MM.1S (cell line): Measurements from ENCODE around the gene LIG1.

Experiments used
- DNase-seq: peaks from one replicate; pipeline ENCODE4 v3.0.0-alpha.2; 2015
- H2AFZ ChIP-seq: fragments of 300-600 bp; sonication (generic); 2 replicates; pipeline ENCODE4 v1.6.0; 2016; ENCODE audit warnings: antibody characterized with exemption, low read length
- H3F3A ChIP-seq: fragments of 300-600 bp; sonication (generic); 2 replicates; pipeline ENCODE4 v1.6.1; 2016; ENCODE audit warnings: mild to moderate bottlenecking, antibody characterized with exemption, low read length, moderate library complexity, mixed read lengths; ENCODE audit not compliant: insufficient read depth
- H3K27ac ChIP-seq: fragments of 300-600 bp; sonication (generic); 2 replicates; pipeline ENCODE4 v1.5.1; 2016; ENCODE audit warnings: mild to moderate bottlenecking, low read length
- H3K27me3 ChIP-seq: fragments of 300-600 bp; sonication (generic); replicated peaks from 2 replicates; pipeline ENCODE4 v1.6.0; 2016; ENCODE audit warnings: low read length; ENCODE audit not compliant: insufficient read depth
- H3K36me3 ChIP-seq: fragments of 300-600 bp; sonication (generic); replicated peaks from 2 replicates; pipeline ENCODE4 v1.6.1; 2016; ENCODE audit warnings: mild to moderate bottlenecking, low read length, mixed read lengths; ENCODE audit not compliant: insufficient read depth
- H3K4me1 ChIP-seq: fragments of 300-600 bp; sonication (generic); 2 replicates; pipeline ENCODE4 v1.6.1; 2016; ENCODE audit warnings: low read length, mixed read lengths
- H3K4me2 ChIP-seq: fragments of 300-600 bp; sonication (generic); 2 replicates; pipeline ENCODE4 v1.6.0; 2016; ENCODE audit warnings: low read depth, low read length
- H3K4me3 ChIP-seq: fragments of 300-600 bp; sonication (generic); 2 replicates; pipeline ENCODE4 v1.5.1; 2016; ENCODE audit warnings: low read length, mixed read lengths
- H3K79me2 ChIP-seq: fragments of 300-600 bp; sonication (generic); 2 replicates; pipeline ENCODE4 v1.6.1; 2016; ENCODE audit warnings: mixed run types, low read length, mixed read lengths
- H3K9ac ChIP-seq: fragments of 300-600 bp; sonication (generic); 2 replicates; pipeline ENCODE4 v1.6.1; 2016; ENCODE audit warnings: low read length, mixed read lengths
- H3K9me2 ChIP-seq: fragments of 300-600 bp; sonication (generic); replicated peaks from 2 replicates; pipeline ENCODE4 v1.6.1; 2016; ENCODE audit warnings: mild to moderate bottlenecking, low read length, mixed read lengths; ENCODE audit not compliant: insufficient read depth
- H3K9me3 ChIP-seq: fragments of 300-600 bp; sonication (generic); replicated peaks from 2 replicates; pipeline ENCODE4 v1.6.1; 2016; ENCODE audit warnings: mild to moderate bottlenecking, low read length, mixed read lengths; ENCODE audit not compliant: insufficient read depth
- H4K20me1 ChIP-seq: fragments of 300-600 bp; sonication (generic); 2 replicates; pipeline ENCODE4 v1.6.1; 2016; ENCODE audit warnings: mild to moderate bottlenecking, low read length, moderate library complexity, mixed read lengths; ENCODE audit not compliant: insufficient read depth
- EZH2 ChIP-seq: fragments of 300-600 bp; sonication (generic); optimal IDR thresholded peaks from 2 replicates; pipeline ENCODE3; 2017; ENCODE audit warnings: low read depth, mild to moderate bottlenecking, antibody characterized with exemption, low read length, mixed read lengths
- EZH2phosphoT487 ChIP-seq: fragments of 300-600 bp; sonication (generic); IDR thresholded peaks from 2 replicates; pipeline ENCODE4 v1.6.1; 2018; ENCODE audit warnings: antibody characterized with exemption, low read length
- TF ChIP-seq, protein P1 (sequence below): fragments of 300-600 bp; sonication (generic); IDR thresholded peaks from 2 replicates; pipeline ENCODE4 v1.5.1; 2016; ENCODE audit warnings: antibody characterized with exemption, low read length, mixed read lengths

The LIG1 gene

DNA sequence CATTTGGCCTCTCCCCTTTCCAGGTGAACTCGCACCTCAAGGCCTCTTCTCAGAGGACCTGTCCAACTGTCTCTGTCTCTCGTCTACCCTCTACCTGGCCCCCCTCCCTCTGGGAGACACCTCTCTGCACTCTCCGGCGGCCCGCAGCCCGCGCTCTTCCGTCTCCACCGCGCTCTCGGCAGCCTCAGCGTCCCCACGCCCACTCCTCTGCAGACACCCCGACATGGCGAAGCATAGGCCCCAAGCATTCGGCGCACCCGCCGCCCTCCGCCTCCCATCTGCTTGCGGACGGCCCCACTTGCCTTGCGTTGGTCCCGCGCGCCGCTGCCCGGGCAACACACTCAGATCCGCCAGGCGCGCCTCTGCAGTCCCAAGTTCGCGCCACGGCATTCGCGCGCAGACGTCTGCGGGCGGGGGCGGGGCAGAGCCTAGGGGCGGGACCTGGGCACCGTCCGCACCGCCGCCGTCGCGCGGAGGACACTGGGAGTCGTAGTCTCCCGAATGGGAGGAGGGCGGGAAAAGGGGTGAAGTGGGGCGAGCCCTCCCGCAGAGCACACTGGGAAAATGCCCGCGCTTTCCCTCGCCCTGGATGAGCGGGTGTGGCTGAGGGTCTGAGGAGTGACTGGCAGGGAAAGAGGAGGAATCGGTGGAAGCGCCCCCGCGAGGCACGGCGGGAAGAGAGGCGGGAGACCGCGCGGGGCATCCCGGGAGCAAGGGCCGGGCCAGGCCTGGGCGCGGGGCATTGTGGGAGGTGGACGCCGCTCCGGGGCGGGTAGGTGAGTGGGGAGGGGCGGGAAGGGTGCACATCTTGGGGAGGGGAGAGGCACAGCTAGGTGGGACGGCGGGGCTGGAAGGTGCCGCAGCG is at the start of gene LIG1, which contains the start of gene ZSWIM9:
Gene LIG1, minus strand, starts transcription at position 406 of the 865 bp plus-strand sequence. CDS start 4,778 bp downstream, outside the sequence.
Gene ZSWIM9, plus strand, starts transcription at position 742 of the 865 bp plus-strand sequence. CDS start 1,123 bp downstream, outside the sequence.
- no peaks in the 10 kb centered on the region for H3K36me3 ChIP-seq
- H3K79me2 ChIP-seq, result peaks cover 57% of the 10 kb centered on the region
- TF ChIP-seq EZH2, result no peak
- TF ChIP-seq, protein P1, sequence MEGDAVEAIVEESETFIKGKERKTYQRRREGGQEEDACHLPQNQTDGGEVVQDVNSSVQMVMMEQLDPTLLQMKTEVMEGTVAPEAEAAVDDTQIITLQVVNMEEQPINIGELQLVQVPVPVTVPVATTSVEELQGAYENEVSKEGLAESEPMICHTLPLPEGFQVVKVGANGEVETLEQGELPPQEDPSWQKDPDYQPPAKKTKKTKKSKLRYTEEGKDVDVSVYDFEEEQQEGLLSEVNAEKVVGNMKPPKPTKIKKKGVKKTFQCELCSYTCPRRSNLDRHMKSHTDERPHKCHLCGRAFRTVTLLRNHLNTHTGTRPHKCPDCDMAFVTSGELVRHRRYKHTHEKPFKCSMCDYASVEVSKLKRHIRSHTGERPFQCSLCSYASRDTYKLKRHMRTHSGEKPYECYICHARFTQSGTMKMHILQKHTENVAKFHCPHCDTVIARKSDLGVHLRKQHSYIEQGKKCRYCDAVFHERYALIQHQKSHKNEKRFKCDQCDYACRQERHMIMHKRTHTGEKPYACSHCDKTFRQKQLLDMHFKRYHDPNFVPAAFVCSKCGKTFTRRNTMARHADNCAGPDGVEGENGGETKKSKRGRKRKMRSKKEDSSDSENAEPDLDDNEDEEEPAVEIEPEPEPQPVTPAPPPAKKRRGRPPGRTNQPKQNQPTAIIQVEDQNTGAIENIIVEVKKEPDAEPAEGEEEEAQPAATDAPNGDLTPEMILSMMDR, result no peak
- TF ChIP-seq EZH2phosphoT487, result no peak
- peaks cover 8% of the 10 kb centered on the region for H4K20me1 ChIP-seq
- H3K4me2 ChIP-seq, result peak within 1 kb of the TSS; percentile 83
- H3K9me3 ChIP-seq, result no peaks in the 10 kb centered on the region
- H3F3A ChIP-seq, result peaks cover 10% of the 10 kb centered on the region
- peak; percentile 94 for DNase-seq
- peak within 1 kb of the TSS; percentile 99 for H3K4me3 ChIP-seq
- peak within 1 kb of the TSS; percentile 92 for H3K27ac ChIP-seq
- H3K9ac ChIP-seq, result peak within 1 kb of the TSS; percentile 96
- peak within 1 kb of the TSS; percentile 93 for H2AFZ ChIP-seq
- H3K27me3 ChIP-seq, result no peaks in the 10 kb centered on the region
- H3K9me2 ChIP-seq, result no peaks in the 10 kb centered on the region
- H3K4me1 ChIP-seq, result peaks cover 23% of the 10 kb centered on the region

DNA sequence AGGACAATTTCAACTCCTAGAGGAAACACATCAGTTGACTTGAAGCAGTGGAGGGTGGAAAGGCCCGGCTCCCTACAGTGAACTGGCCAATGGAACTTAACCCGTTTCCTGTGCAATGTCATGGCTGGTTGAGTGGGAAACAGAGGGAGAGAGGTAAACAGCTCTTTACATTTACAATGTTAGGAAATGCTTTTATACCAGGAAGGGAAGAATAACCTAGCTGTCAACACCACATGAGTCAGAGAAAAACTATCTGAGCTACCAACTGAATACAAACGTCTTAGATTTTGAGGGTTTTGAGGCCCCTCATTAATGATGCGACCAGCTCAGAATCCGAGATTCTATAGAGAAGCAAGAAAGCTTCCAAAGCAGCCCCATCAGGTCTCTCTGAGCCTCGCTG is 48.9 kb upstream of the LIG1 start:
- no peak overlapping the region for H2AFZ ChIP-seq
- no peak for DNase-seq
- H3K27ac ChIP-seq, result no peak overlapping the region
- H3K4me3 ChIP-seq, result no peak overlapping the region
- H3K4me1 ChIP-seq, result no peaks in the 10 kb centered on the region
- H4K20me1 ChIP-seq, result no peaks in the 10 kb centered on the region
- H3K36me3 ChIP-seq, result no peaks in the 10 kb centered on the region
- H3K9ac ChIP-seq, result no peak overlapping the region
- no peak overlapping the region for H3K4me2 ChIP-seq
- H3K79me2 ChIP-seq, result no peaks in the 10 kb centered on the region
- no peaks in the 10 kb centered on the region for H3K9me3 ChIP-seq
- TF ChIP-seq EZH2phosphoT487 (no peak), EZH2 (no peak)
- TF ChIP-seq, protein P1, result no peak
- H3K9me2 ChIP-seq, result no peaks in the 10 kb centered on the region
- H3K27me3 ChIP-seq, result no peaks in the 10 kb centered on the region
- H3F3A ChIP-seq, result no peaks in the 10 kb centered on the region

DNA sequence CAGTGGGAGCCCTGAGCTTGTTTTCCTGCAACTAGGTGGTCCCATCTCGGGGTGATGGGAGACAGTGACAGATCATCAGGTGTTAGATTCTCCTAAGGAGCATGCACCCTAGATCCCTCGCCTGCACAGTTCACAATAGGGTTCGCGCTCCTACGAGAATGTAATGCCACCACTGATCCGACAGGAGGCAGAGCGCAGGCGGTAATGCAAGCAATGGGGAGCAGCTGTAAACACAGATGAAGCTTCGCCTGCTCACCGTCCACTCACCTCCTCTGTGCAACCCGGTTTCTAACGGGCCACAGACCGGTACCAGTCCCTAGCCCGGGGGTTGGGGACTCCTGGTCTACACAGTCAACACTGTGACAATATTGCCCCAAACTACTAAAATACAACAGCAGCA is 46.8 kb upstream of the LIG1 start:
- Histone ChIP-seq H3K4me1 (no peaks in the 10 kb centered on the region), H3K9ac (no peak overlapping the region), H3K36me3 (no peaks in the 10 kb centered on the region), H2AFZ (no peak overlapping the region), H3K4me2 (no peak overlapping the region), H3K4me3 (no peak overlapping the region), H3K27me3 (no peaks in the 10 kb centered on the region), H3K9me2 (no peaks in the 10 kb centered on the region), H3K27ac (no peak overlapping the region), H4K20me1 (no peaks in the 10 kb centered on the region), H3F3A (no peaks in the 10 kb centered on the region), H3K79me2 (no peaks in the 10 kb centered on the region), H3K9me3 (no peaks in the 10 kb centered on the region)
- DNase-seq, result no peak
- TF ChIP-seq EZH2phosphoT487 (no peak), EZH2 (no peak)
- TF ChIP-seq, protein P1, result no peak
